ENCODE data around the gene RAPGEF5. TPM values are rescaled to one million over a fixed set of nuclear protein-coding genes. Genes with fewer than 3 reads are reported as not detected.

Gene RAPGEF5
- total RNA-seq, 2 experiments from 2014 or later, result 0.60 to 0.69 TPM

DNA sequence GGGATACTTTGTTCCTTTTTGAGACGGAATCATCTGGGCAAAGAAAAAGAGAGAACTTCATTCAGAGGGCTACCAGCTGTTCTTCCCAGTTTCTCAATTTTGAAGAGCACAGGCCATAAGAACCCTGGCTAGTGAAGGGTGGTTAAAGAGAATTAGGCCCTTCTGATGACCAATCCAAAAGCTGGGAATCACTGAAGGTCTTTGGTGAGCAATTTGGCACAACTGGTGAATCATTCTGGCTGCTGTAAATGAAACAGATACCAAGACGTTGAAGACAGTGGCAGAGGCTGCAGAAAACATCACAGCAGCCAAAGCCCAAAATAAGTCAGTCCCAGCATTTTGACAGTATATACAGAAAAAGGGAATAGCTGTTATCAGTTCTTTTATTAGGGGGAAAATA is 5.1 kb downstream of the RAPGEF5 start:
- Mint-ChIP-seq H3K9me3 (peaks cover 3% of the 10 kb centered on the region), H3K4me1 (peaks cover 1% of the 10 kb centered on the region), H3K36me3 (ENCODE audit: low read depth) (no peaks in the 10 kb centered on the region), H3K27ac (no peak overlapping the region), H3K27me3 (peaks cover 37% of the 10 kb centered on the region), H3K4me3 (no peak overlapping the region)
- DNase-seq, result no peak
- POLR2A ChIA-PET, result no interaction called here
- CTCF ChIA-PET, result no interaction called here

- H3K27me3 Mint-ChIP-seq, result peaks cover 41% of the 10 kb centered on the region
Observed at GRCh38 chr7:22351329-22351692, 5.6 kb downstream of the RAPGEF5 start.

DNA sequence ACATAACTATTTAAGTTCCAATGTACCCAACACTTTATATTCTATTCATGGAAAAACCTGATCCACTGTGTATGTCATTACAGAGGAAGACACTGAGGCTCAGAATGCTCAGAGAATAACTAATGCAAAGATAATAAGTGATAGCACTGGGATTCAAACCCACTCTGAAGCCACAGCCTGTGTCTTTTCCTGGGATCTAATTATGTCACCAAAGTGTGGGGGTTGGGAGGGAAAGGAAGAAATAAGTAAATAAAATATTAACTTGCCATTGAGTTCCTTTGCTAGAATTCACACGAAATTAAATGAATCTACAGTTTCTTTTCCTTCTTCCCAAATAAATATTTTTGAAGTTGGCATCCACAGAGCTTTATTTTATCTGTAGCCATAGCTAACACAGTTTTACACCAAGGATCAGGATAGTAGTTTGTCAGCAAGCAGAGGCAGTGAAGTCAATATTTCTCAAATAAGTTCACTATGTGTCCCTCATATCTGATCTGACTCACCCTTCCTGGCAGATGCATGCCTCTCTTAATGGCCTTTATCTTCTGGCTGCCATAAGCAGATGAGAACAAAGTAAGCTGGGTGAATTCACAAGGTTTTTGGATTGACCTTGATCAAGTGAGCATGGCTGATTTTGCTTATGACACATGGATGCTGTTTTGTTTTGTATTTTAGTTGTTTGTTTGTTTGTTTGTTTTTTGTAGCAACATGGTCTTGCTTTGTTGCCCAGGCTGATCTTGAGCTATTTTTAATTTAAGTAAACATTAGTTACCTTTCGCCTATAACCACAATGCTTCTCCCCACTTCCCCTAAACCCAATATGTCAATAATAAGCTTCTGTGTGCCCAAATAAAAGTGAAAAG is 6.3 kb downstream of the RAPGEF5 start:
- peaks cover 1% of the 10 kb centered on the region for H3K4me1 Mint-ChIP-seq
- H3K4me3 Mint-ChIP-seq, result no peak overlapping the region
- peaks cover 41% of the 10 kb centered on the region for H3K27me3 Mint-ChIP-seq
- ChIA-PET POLR2A (no interaction called here), CTCF (no interaction called here)
- DNase-seq, result no peak
- peaks cover 3% of the 10 kb centered on the region for H3K9me3 Mint-ChIP-seq
- no peak overlapping the region for H3K27ac Mint-ChIP-seq
- H3K36me3 Mint-ChIP-seq (ENCODE audit: low read depth), result no peaks in the 10 kb centered on the region

More at GRCh38 chr7:22351329-22351692, 5.6 kb downstream of the RAPGEF5 start:
- Mint-ChIP-seq H3K4me1 (peaks cover 1% of the 10 kb centered on the region), H3K36me3 (ENCODE audit: low read depth) (no peaks in the 10 kb centered on the region), H3K9me3 (peaks cover 3% of the 10 kb centered on the region), H3K4me3 (no peak overlapping the region), H3K27ac (no peak overlapping the region)
- CTCF ChIA-PET, result no interaction called here
- POLR2A ChIA-PET, result no interaction called here
- no peak for DNase-seq

DNA sequence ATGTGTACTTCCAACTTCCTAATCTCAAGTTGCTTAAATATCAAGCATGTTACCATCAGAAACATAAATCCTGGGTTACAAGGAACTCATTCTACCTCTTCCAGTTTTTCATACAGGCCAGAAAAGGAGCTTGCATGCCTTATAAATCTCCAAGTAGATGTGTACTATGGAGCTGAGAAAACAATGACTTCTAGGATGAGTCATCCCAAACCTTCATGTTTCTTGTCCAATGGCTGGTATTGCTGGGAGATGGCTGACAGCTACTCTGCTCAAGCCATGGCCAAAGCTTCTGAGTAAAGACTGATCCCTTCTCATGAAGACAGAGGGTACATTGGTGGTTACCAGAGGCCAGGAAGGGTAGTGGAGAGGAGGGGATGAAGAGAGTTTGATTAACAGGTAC is 8.6 kb downstream of the RAPGEF5 start:
- peaks cover 3% of the 10 kb centered on the region for H3K9me3 Mint-ChIP-seq
- no peaks in the 10 kb centered on the region for H3K36me3 Mint-ChIP-seq (ENCODE audit: low read depth)
- CTCF ChIA-PET, result no interaction called here
- POLR2A ChIA-PET, result no interaction called here
- H3K4me1 Mint-ChIP-seq, result peaks cover 1% of the 10 kb centered on the region
- peaks cover 23% of the 10 kb centered on the region for H3K27me3 Mint-ChIP-seq
- DNase-seq, result no peak
- H3K4me3 Mint-ChIP-seq, result no peak overlapping the region
- H3K27ac Mint-ChIP-seq, result no peak overlapping the region

DNA sequence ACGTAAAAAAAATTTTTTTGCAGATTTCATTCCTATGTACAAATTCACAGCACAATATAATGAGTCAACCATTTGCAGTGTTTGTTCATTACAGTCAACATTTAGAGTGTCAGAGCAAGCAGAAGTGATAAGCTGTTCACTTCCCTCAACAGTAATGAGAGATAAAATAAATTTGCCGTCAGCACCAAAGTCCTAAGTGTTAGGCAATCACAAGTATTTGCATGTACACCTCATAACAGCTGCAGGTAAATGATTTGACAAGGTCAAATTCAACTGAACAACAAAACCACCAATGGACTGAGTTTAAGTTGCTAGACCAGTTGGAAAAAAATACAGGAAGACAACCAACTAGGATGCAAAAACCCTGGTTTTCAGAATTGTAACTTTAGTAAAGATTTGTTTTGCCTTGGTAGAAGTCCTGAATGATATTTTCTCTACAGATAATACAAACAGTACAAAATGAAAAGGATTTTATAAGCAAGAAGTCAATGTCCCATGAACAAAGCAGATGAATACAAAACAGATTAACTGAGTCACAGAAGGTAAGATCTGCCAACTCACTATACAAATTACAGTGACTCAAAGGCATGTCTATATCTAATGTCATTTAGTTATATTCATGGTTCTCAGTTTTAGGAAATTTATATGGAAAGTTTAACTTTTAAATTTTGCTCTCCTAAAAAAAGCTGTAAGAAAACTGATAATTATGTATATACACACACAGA is 10.4 kb downstream of the RAPGEF5 start:
- DNase-seq, result no peak
- H3K4me1 Mint-ChIP-seq, result no peaks in the 10 kb centered on the region
- no peaks in the 10 kb centered on the region for H3K9me3 Mint-ChIP-seq
- ChIA-PET CTCF (no interaction called here), POLR2A (no interaction called here)
- no peaks in the 10 kb centered on the region for H3K36me3 Mint-ChIP-seq (ENCODE audit: low read depth)
- no peak overlapping the region for H3K27ac Mint-ChIP-seq
- H3K4me3 Mint-ChIP-seq, result no peak overlapping the region
- H3K27me3 Mint-ChIP-seq, result peaks cover 12% of the 10 kb centered on the region

DNA sequence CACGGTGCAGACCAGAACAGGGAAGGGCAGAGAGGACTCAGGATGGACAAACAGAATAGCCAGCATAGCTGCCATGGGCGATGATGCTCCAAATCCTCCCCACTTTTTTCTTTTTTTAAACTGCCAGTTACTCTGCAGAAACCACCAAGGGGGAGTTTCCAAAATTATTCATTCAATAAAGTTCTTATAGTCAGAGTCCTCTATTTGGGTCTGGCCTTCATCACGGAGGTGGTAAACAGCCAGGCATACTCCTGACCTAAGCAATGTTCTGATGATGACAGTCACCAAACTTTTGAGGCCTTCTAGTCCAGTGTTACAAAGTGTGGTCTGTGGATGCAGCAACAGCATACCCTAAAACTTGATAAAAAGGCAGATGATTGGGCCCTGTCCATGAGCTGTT is 12.3 kb downstream of the RAPGEF5 start:
- no peaks in the 10 kb centered on the region for H3K4me1 Mint-ChIP-seq
- no peak for DNase-seq
- no peak overlapping the region for H3K27ac Mint-ChIP-seq
- H3K36me3 Mint-ChIP-seq (ENCODE audit: low read depth), result no peaks in the 10 kb centered on the region
- no peaks in the 10 kb centered on the region for H3K9me3 Mint-ChIP-seq
- H3K27me3 Mint-ChIP-seq, result peaks cover 9% of the 10 kb centered on the region
- CTCF ChIA-PET, result no interaction called here
- POLR2A ChIA-PET, result no interaction called here
- H3K4me3 Mint-ChIP-seq, result no peak overlapping the region

- no peak for DNase-seq
- H3K27ac Mint-ChIP-seq, result no peak overlapping the region
- H3K4me1 Mint-ChIP-seq, result no peaks in the 10 kb centered on the region
- H3K27me3 Mint-ChIP-seq, result peaks cover 9% of the 10 kb centered on the region
- CTCF ChIA-PET, result interaction anchor here (0.6 kb wide), 1 partner anchor 60 kb away, joined by 3 read pairs; no protein-coding TSS in a partner anchor
- H3K4me3 Mint-ChIP-seq, result no peak overlapping the region
- H3K9me3 Mint-ChIP-seq, result no peaks in the 10 kb centered on the region
- POLR2A ChIA-PET, result no interaction called here
- no peaks in the 10 kb centered on the region for H3K36me3 Mint-ChIP-seq (ENCODE audit: low read depth)
Observed at GRCh38 chr7:22343612-22344011, 13.3 kb downstream of the RAPGEF5 start.

DNA sequence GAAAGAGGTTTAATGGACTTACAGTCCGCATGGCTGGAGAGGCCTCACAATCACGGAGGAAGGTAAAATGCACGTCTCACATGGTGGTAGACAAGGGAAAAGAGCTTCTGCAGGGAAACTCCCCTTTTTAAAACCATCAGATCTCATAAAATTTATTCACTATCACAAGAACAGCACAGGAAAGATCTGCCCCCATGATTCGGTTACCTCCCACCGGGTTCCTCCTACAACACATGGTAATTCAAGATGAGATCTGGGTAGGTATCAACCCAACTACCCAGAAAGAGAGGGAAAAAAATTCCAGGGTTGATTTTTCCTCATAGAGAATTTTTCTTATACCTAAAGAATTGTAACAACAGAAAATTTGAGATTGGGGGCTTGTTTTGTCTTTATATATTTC is 13.9 kb downstream of the RAPGEF5 start:
- no peaks in the 10 kb centered on the region for H3K9me3 Mint-ChIP-seq
- no peak for DNase-seq
- POLR2A ChIA-PET, result no interaction called here
- H3K27ac Mint-ChIP-seq, result no peak overlapping the region
- H3K36me3 Mint-ChIP-seq (ENCODE audit: low read depth), result no peaks in the 10 kb centered on the region
- CTCF ChIA-PET, result interaction anchor here (0.6 kb wide), 1 partner anchor 59 kb away, joined by 3 read pairs; no protein-coding TSS in a partner anchor
- H3K4me1 Mint-ChIP-seq, result no peaks in the 10 kb centered on the region
- no peak overlapping the region for H3K4me3 Mint-ChIP-seq
- H3K27me3 Mint-ChIP-seq, result peaks cover 9% of the 10 kb centered on the region

DNA sequence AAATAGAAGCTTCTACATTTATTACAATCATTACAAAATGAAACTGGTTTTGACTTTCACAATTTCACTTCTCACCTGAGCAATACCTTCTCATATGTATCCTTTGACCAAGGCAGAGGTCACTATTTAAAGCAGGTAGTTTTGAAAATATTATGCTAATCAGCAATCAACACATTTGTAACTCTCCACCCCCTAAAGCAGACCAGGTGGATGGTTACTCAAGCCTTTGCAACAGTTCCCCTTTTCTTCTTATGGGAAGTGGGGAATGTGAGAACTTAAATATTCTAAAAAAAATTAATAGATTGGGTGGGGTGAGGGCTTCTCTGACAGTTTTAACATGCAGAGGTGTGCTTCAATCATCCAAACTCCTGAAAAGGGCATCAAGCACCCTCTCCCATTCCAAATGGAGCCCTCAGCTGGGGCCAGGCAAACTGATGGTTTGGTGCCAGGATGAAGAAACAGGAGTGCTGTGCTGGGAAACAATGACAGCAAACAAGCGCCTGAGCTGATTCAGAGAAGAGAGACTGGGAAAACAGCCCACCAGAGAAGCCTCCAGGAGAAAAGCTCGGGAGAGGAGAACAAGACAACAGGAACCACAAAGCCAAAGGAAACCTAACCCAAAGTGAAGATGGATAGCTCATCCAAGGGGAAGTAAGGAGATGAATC is 17.1 kb downstream of the RAPGEF5 start:
- H3K9me3 Mint-ChIP-seq, result no peaks in the 10 kb centered on the region
- no peaks in the 10 kb centered on the region for H3K36me3 Mint-ChIP-seq (ENCODE audit: low read depth)
- H3K27ac Mint-ChIP-seq, result no peak overlapping the region
- no peaks in the 10 kb centered on the region for H3K4me1 Mint-ChIP-seq
- no peak overlapping the region for H3K4me3 Mint-ChIP-seq
- H3K27me3 Mint-ChIP-seq, result peaks cover 7% of the 10 kb centered on the region
- ChIA-PET CTCF (no interaction called here), POLR2A (no interaction called here)
- DNase-seq, result no peak

- DNase-seq, result no peak
- Mint-ChIP-seq H3K27me3 (peaks cover 9% of the 10 kb centered on the region), H3K27ac (no peak overlapping the region), H3K9me3 (no peaks in the 10 kb centered on the region), H3K36me3 (ENCODE audit: low read depth) (no peaks in the 10 kb centered on the region), H3K4me1 (no peaks in the 10 kb centered on the region), H3K4me3 (no peak overlapping the region)
- ChIA-PET CTCF (no interaction called here), POLR2A (no interaction called here)
Observed at GRCh38 chr7:22338877-22339276, 18.1 kb downstream of the RAPGEF5 start.

GRCh38 chr7:22338411-22338810 is 18.5 kb downstream of the RAPGEF5 start:
- Mint-ChIP-seq H3K4me3 (no peak overlapping the region), H3K9me3 (no peaks in the 10 kb centered on the region), H3K36me3 (ENCODE audit: low read depth) (no peaks in the 10 kb centered on the region), H3K27ac (no peak overlapping the region), H3K27me3 (peaks cover 9% of the 10 kb centered on the region), H3K4me1 (no peaks in the 10 kb centered on the region)
- POLR2A ChIA-PET, result no interaction called here
- CTCF ChIA-PET, result no interaction called here
- no peak for DNase-seq

- Mint-ChIP-seq H3K27me3 (peaks cover 9% of the 10 kb centered on the region), H3K36me3 (ENCODE audit: low read depth) (no peaks in the 10 kb centered on the region), H3K4me1 (no peaks in the 10 kb centered on the region), H3K9me3 (no peaks in the 10 kb centered on the region), H3K27ac (no peak overlapping the region), H3K4me3 (no peak overlapping the region)
- no peak for DNase-seq
- ChIA-PET CTCF (no interaction called here), POLR2A (no interaction called here)
Observed at GRCh38 chr7:22333680-22334141, 23.2 kb downstream of the RAPGEF5 start.

GRCh38 chr7:22332461-22332870 is 24.5 kb downstream of the RAPGEF5 start:
- POLR2A ChIA-PET, result no interaction called here
- no peaks in the 10 kb centered on the region for H3K36me3 Mint-ChIP-seq (ENCODE audit: low read depth)
- H3K4me3 Mint-ChIP-seq, result no peak overlapping the region
- H3K9me3 Mint-ChIP-seq, result no peaks in the 10 kb centered on the region
- H3K27ac Mint-ChIP-seq, result no peak overlapping the region
- CTCF ChIA-PET, result interaction anchor here (0.9 kb wide), 1 partner anchor 23 kb away, joined by 3 read pairs; no protein-coding TSS in a partner anchor
- no peak for DNase-seq
- no peaks in the 10 kb centered on the region for H3K4me1 Mint-ChIP-seq
- peaks cover 11% of the 10 kb centered on the region for H3K27me3 Mint-ChIP-seq

All from activated CD4-positive, alpha-beta T cell treated with anti-CD3 and anti-CD28 coated beads, Interleukin-2, amount 10 ng/mL, durations not matched to agents 7 days and 5 days (primary cell).